Fibroblast of skin of left biceps (primary cell): ENCODE measurements around the gene ASAH2.
"Not testable (repeated sequence)": the region's sequence is repeated elsewhere in the genome, so short reads cannot be mapped to it uniquely, and the experiment has no call there.

ENCODE experiments used
- DNase-seq, 2 experiments: peaks; one replicate each; pipeline ENCODE4 v3.0.0-alpha.2; 2013; ENCODE audit warnings: low read depth in 2 of 2

The ASAH2 gene

GRCh38 chr10:50251394-50251793 lies at the start of gene ASAH2:
ASAH2 (minus strand) TSS chr10:50251516; CDS start chr10:50248610, 2,906 bp downstream.
- no peak for DNase-seq

GRCh38 chr10:50299948-50300669 lies 48.8 kb upstream of the ASAH2 start:
- no peak for DNase-seq

- DNase-seq = no peak
Observed at GRCh38 chr10:50295367-50295766, 44.1 kb upstream of the ASAH2 start.

- no peak for DNase-seq
Observed at GRCh38 chr10:50294582-50294981, 43.3 kb upstream of the ASAH2 start.

- DNase-seq = no peak
Observed at GRCh38 chr10:50293513-50294313, 42.4 kb upstream of the ASAH2 start.

GRCh38 chr10:50291261-50291850 lies 40.0 kb upstream of the ASAH2 start:
- peak in 1 of 2 experiments; percentile 5 for DNase-seq

GRCh38 chr10:50289196-50289595 lies 37.9 kb upstream of the ASAH2 start:
- DNase-seq = no peak

- no peak for DNase-seq
Observed at GRCh38 chr10:50286996-50287803, 35.9 kb upstream of the ASAH2 start.

GRCh38 chr10:50286517-50286916 lies 35.2 kb upstream of the ASAH2 start:
- peak; percentile 82 to 83 for DNase-seq

- no peak for DNase-seq
Observed at GRCh38 chr10:50281967-50282522, 30.7 kb upstream of the ASAH2 start.

- no peak for DNase-seq
Observed at GRCh38 chr10:50281210-50281966, 30.1 kb upstream of the ASAH2 start.

- no peak for DNase-seq
Observed at GRCh38 chr10:50280049-50280841, 28.9 kb upstream of the ASAH2 start.

- no peak for DNase-seq
Observed at GRCh38 chr10:50279489-50279888, 28.2 kb upstream of the ASAH2 start.

- DNase-seq = no peak
Observed at GRCh38 chr10:50275650-50276235, 24.4 kb upstream of the ASAH2 start.

- DNase-seq = no peak
Observed at GRCh38 chr10:50272531-50272930, 21.2 kb upstream of the ASAH2 start.

GRCh38 chr10:50271564-50272250 lies 20.4 kb upstream of the ASAH2 start:
- DNase-seq = no peak

GRCh38 chr10:50267877-50268276 lies 16.6 kb upstream of the ASAH2 start:
- DNase-seq = not testable (repeated sequence)

GRCh38 chr10:50262625-50263024 lies 11.3 kb upstream of the ASAH2 start:
- not testable (repeated sequence) for DNase-seq

GRCh38 chr10:50260791-50261281 lies 9.5 kb upstream of the ASAH2 start:
- DNase-seq = no peak
